CMK (cell line): ENCODE measurements around the gene APOM.

Experiments
- DNase-seq: peaks from one replicate; pipeline ENCODE4 v3.0.0-alpha.2; 2010; ENCODE audit warnings: low read depth

APOM gene

DNA sequence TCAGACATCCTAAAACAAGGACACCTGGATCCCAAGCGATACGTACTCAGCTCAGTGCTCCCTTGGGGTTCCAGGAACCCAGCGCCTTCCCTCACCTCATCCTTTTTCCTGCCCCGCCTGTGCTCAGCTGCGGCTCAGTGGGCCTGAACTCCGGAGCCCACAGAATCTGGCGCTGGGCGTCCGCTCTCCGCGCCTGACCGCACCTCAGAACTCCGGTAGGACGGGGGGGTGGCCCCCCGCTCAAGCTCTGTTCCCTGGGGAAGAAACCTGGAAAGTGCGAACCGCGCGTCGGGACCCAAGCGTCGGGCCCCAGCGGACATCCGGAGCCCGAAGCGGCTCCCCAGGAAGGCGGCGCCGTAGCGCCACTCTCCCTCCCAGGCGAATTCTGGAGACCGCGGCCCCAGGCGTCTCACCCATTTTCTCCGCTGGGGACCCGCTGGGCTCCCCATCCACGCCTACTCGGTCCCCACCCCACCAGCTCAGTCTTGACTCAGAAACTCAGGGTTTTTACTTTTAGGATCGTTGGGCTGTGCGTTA, 25.5 kb downstream of the APOM start:
- DNase-seq = no peak

DNA sequence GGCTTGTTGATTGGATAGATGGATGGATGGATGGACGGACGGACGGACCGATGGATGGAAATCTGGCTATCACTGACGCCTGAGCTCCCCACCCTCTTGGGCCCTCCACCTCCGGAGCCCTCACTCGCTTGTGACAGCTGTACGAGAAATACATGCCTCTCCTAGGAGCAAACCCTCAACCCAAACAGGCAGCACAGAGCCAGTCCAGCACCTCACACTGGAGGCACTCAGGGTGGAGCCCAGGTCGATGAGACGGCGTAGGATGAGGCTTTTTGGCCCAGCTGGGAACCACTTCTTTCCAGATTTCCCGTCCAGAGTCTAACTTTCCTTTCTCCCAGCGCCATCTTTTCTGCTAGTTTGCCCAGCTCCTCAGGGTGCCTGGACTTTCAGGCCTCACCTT, 27.9 kb downstream of the APOM start:
- no peak for DNase-seq

DNA sequence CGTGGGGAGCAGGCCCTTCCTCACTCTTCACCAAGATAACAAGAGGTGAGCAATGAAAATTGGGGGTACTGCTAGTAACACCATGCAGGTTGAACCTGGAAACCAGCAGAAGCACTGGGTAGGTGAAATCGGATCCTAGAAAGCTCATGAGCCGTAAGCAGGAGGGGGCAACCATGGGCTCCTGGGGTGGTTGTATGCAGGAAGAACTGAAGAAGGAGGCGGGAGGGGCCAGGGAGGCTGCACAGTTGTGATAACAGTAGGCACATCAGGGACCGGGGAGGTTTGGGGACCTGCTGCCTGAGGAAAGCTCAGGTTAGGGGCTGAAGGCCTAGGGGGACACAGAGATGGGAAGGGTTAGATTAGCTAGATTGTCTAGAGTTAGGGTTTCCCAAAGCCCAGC, 30.8 kb downstream of the APOM start:
- DNase-seq = no peak

DNA sequence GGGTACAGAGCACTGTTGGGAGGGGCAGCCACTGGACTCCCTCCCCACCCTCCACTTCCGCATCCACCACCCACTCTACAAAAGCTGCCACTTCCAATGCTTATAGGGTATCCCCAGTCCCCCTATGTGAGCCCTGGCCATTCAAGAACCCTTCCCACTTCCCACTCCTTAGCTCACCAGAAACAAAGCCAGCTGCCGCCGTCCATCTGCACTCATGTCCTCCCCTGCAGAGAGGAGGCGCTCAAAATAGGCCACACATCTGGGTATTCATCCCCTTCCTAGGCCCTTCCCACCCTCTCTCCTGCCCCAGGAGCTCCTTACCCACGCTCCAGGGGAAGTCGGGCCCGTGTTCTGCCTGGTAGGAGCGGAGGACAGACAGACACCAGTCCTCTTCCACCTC, 31.6 kb downstream of the APOM start:
- no peak for DNase-seq

DNA sequence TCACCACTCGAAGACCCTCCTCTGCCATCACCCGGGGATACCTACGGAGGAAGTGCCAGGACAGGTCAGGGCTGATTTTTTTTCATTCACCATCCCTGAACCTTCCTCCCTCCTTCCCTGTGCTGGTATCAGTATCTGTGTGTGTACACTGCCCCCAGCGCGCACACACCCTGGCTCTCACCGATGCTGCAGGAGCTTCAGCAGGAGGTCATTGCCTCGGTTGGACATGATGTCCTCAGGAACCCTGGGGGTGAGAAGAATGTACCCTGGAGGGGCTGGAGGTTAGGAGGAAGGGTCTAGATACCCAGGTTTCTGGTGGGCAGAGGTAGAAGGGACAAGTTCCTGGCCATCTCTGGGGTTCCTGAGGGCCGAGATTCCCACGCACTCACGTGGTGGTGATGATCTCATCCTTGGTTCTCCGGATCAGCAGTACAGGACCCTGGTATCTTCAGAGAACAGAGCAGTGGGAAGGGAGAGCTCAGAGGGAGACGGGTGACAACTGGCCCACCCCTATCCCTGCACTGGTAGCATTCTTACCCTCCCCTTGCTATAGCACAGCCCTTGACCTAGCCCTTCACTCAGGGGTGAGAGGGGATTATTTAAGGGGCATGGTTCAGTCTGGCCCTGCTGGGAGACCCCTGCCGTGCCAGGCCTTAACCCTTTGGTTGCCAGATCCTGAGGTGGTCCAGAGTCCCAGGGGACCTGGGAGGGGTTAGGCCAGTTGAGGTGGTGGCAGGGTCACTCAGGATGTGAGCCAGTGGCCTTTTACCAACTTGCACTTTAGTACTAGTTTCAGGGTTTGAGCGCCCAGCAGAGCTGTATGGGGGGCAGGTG, 32.4 kb downstream of the APOM start:
- DNase-seq = no peak

DNA sequence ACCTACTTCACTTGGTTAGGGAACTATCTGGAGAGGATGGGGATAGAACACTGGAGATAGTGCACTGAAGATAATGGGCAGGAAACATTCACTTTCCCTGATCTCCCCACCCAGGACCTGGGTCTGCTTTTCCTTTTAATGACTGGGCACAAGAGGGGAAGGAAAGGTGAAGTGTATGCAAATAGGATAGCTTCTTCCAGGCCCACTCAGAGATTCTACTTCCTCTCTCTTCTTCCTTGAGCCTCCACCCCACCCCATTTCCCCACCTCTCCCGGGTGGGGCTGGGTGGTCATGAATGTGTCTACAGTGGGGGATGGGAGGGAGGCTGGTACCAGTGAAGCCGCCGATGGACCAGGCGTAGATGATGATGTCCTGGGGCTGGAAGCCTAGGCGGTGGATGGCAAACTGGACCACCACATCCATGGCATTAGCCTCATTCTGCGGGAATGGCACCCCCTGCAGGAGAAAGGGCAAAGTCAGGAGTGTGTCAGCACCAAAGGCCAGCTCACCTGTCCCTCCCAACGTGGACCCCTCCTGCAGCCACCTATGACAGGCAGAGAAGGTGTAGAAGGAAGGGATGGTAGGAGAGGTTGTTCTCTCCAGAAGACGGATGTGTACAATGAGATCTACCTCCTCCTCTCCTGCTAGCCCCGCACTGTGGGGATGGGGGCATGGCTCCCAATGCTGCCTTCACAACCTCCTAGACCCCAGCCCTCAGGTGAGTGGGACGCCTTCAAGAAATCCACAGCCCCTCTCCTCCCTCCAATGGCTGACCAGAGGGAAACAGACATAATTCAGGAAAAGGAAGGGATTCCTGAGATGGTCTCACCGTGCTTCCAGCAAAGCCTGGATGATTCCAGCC, 33.8 kb downstream of the APOM start:
- no peak for DNase-seq

DNA sequence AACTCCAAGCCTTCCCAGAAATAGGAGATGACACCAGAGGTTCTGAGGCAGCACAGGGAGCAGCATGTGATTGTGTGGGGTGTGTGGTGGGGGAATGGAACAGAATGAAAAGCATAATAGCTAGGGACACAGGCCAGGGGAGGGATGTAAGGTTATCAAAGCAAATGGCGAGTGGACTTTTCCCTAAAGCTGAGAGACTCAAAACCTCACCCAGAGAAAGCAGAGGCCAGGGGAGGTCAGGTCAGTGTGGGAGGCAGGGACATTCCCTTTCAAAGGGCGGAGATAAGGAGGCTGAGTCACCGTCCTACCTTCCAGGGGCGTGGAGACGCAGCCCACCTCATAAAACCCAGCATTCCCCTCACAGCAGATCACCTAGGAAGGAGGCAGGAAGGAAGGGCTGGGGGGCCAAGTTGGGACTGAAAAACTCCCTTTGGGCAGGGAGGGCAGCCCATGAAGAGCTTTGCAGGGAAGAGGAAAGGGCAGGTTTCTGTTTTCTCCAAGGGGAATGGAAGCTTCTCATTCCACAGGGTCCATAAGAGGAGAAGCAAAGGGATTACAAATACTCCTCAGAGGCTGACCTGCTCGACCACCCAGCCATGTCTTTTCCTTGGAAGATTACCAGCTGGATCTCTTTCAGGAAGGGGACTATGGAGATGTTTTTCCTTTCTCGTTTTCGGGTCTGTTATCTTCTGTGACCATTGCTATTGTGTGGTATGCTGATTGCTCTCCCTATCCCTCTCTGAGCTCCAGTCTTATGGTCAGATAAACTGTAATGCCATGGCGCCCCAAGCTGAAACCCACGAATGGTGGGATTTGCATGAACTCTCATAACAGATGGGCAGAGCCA, 34.8 kb downstream of the APOM start:
- no peak for DNase-seq

DNA sequence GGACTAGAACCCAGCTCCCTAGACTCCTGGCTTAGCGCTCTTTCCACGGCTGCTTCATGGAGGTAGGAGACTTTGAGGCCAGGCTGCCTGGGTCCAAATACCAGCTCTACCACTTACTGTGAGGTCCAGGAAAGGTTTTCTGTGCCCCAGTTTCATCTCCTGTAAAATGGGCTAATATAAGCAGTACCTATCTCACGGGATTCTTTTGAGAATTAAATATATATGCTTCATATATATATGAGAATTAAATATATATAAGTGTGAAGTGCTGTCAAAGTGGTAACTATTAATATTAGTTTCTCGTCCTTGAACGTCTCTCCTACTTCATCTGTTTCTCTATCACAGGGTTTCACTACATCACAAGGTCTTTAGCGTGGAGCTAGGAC, 35.4 kb downstream of the APOM start:
- no peak for DNase-seq

DNA sequence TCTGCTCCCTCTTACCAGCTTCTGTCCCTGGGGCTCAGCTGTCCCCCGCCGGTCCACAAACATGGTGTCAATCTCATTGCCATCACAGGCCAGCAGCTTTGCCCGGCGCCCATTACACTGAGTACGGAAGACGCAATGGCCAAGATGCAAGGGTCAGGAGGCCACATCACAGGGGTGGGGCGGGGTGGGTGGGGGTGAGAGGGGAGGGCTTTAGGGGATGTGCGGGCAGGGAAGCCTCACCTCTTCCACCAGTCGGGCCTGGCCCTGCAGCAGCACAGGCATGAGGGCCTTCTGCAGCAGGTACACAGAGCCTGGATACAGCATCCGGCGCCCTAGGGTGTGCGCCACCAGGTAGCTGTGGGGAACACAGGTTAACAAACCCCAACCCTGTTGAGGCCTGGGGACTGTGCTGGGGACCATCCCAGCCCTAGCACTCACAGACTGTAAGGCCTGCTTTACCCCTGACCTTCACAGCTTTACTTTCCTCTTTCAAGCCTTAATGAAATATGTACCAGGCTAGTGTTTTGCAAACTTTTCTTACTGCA, 35.9 kb downstream of the APOM start:
- no peak for DNase-seq

DNA sequence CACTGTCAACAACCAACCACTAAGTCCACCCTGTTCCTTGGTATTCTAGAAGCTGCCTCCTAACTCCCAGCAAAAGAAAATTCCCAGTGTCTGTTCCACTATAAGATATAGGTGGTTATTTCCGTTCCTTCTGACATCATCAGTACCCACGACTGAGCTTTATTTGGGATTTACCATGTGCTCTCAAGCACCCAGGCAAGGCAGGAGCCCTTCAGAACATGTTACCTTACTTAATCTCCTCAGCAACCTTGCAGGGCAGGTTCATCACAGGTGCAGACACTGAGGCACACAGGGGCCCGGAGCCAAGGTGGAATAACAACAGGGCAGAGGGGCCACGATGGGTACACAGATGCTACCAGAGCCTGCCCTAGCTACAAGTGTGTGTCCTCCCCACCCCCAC, 36.7 kb downstream of the APOM start:
- DNase-seq = no peak

DNA sequence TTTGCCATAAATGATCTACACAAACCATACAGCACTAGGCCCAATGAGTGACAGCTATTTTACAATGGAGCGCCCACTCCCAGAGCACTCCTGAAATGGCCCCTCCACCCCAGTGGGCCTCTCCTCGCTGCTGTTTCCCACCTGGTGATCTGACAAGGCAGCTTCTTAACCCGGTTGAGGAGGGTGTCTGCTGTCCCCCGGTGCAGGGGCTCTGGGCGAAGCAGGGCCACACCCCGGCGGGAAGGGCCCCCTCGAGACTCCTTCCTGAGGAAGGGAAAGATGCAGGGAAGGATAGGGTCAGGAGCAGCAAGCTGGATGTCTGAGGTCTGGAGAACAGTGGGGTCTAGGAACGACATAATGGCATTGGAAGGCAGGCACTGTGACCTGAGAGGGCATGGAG, 37.2 kb downstream of the APOM start:
- no peak for DNase-seq

DNA sequence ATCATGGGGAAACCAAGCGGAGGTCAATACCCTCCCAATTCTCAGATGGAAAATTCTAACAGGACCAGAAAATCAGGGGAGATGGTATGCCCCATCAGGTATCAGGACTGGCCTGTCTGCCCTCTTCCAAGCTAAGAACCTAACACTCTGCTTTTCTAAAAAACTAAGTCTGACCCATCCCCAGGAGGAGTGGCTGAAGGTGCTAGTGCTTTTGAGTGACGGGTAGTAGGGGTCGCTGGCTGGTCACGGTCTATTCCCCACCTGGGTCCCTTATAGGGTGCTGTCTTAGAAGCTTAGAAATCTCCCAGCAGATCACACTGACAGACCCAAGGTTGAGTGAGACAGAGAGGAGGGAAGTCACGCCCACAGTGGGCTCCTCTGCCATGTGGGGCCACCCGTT, 37.8 kb downstream of the APOM start:
- no peak for DNase-seq

DNA sequence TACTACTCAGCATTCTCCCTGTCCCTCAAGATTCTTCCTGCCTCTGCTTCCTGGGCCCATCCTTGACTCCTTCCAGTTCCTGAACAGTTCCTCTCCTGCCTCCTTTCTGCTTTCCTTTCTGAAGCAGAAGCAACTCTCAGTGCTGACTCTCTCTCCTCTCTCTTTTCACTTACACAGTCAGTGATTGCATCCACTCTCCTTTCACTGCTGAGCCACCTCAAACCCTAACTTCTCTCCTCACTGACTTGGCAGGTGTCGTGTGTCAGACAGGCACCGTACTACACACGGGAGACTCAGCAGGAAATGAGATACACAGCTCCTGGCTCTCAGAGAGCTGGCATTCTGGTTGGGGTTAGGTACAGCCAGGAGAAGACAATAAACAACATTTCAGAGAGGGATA, 41.9 kb downstream of the APOM start:
- DNase-seq = no peak

DNA sequence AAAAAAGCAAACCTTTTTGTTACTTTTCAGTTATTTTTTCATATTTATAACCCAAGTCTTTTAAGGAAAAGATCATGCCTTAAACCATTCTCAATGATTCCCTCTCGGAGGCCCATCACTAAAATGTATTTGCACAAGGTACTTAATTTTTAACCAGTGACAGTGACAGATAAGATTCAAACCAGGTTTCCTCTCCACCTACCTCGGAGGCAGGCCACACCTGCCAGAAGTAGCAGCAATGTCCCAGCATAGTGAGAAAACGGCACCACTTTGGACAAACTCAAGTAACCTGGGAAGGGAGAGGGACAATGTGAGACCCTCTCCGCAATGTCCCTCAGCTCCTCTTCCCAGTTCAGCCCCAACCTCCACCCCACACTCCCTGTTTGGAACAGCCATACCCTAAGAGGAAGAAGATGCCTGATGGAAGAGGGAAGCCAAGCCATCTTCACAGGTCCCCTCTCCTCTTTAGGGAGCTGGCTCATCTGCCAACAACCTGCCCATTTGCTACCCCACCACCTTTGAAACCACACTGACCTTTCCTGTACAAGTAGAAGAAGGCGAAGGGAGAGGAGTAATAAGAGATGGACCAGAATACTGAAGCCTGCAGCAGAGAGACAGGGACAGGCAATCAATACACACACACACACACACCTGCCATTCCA, 45.2 kb downstream of the APOM start:
- DNase-seq = no peak

DNA sequence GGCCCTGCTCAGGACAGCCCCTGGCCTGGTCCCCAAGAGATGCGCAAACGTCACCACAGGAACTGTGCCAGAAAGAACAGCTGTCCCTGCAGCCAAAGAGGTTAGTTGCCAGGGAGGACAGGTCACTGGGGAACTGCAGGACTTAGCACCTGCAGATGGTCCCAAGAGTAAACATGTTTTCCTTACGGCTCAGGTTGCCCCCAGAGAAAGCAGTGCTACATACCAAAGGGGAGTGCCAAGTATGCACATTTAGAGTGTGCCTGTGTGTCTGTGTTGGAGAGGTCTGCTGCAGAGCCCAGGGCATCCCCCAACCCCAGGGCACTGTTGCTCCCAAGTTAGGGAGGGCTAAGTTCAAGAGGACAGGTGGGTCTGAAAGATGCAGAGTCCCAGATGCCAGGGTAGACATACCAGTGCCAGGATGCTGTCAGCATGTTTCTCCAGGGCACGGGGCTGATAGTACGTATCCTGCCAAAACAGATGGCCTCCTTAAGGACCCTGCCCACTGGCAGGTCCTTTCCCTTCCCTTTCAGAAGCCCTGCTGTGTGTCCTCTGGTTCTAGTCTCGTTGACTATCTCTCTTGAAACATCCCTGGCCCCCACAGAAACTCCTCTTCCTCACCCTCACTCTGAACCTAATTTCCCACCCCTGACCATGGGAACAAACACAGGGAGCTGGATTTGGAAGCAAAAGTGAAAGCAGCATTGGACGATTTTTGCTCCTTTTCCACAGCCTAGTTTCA, 46.1 kb downstream of the APOM start:
- DNase-seq = peak; percentile 77

DNA sequence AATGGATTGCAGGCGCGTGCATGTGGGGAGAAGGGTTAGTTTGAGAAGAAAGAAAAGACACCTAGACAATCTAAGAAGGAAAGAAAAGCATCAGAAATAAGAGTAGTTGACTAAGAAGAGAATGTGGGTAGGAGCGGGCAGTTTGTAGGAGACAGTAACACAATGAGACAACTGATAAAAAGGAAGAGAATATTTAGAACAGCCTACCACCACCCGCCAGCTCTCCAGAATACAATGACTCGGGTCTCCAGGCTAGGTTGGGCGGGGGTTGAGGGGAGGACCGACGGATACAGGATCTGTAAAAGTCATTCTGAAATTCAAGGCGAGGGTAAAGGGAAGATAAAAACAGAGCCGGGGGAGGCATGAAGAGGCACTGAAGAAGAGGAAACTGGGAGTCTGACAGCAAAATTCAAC, 46.7 kb downstream of the APOM start:
- DNase-seq = no peak

DNA sequence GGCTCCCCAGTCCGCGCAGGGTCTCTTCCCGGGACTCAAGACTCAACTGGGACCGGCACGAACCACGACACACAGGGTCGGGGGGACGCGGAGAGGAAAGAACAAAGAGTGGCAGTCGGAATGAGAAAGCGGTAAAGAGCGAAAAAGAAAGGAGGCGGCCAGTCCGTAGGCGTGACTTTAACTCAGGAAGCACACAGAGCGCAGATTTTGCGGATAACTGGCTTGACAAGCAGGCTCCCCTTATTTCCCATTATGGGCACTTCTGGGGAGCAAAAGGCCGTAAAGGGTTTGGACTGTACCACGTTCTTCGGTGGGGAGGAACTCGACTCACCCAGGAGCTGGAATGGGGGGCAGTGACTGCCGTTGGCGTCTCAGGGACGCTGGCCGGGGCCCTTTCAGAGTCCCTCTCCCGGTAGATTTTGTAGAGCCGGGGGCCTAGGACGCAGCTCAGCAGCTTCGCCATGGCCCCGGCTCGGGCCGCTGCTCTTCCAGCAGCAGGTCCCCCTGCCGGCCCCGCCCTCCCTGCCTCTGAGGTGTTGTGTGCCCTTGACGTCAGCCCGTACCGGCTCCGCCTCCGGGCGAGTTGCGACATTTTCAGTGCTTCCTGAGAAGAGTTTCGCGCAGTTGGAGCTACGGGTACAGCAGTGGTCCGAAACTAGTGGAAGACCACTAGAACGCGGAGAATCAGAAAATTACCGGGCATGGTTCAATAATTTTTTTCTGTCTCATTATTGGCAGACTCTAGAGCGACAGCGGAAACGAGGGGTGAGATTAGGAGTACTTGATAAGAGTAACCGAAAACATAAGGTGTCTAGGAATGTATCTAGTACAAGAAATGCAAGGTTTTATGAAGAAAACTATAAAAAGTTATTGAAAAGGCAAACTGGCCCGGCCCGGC, 47.4 kb downstream of the APOM start, which contains the start of gene ABHD16A:
Gene ABHD16A (minus strand): TSS at position 506 of the 898 bp plus-strand sequence. CDS start 43 bp downstream, at position 463.
- peak; percentile 98 for DNase-seq

DNA sequence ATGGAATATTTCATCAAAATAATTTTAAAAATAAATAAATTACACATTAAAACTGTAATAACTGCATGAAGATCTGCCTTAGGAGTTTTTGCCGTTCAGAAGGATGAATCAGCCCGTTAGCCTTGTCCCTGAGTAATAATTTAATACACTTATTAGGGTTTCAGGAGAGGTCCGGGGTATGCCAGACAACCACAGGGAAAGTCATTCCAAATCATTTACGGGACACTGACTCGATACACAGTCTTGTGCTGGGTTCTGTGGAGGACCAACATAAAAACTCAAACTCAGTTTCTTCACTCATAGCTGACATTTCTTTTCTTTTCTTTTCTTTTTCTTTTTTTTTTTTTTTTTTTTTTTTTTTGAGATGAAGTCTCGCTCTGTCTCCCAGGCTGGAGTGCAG, 50.2 kb downstream of the APOM start:
- DNase-seq = no peak

DNA sequence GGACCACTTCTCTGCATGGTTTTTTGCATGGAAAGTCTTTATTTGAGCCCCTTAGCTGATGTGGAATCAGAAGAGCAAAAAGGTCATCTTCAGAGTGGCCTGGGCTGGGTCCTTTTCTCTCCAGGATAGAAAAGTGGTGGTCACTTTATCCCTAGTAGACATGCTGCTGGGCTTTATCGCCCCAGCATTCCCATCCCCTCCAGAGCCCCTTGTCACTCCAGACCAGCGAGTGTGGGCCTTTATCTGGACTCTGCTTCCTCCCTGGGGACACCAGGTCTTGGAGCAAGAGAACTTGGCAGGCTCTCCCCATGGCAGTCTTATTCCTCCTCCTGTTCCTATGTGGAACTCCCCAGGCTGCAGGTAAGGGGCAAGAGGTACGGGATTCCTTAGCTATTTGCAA, 50.9 kb downstream of the APOM start, which contains the start of gene LY6G6F:
Gene LY6G6F (plus strand): TSS at position 268 of the 400 bp plus-strand sequence. CDS start 41 bp downstream, at position 309.
- no peak for DNase-seq
